ENCODE data around the gene KRT34.
"Not testable (repeated sequence)": the region's sequence is repeated elsewhere in the genome, so short reads cannot be mapped to it uniquely, and the experiment has no call there.

KRT34 gene

DNA sequence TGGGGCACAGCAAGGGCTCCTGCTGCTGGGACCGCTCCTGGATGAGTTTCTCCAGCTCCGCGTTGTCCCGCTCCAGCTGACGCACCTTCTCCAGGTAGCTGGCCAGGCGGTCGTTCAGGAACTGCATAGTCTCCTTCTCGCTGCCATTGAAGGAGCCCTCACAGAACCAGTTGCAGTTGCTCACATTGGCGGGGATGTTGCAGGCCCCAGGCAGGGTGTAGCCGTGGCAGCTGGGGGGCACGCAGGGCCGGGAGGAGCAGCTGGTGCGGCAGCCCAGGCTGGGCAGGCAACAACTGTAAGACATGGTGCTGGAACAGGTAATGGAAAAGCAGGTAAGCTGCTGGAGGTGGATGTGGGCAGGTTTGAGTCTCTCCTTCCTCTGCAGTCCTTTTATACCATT, at the start of gene KRT34:
KRT34 (minus strand) TSS at position 364 of the 400 bp plus-strand sequence; CDS start at position 304, 60 bp downstream.
- DNase-seq, result not testable (repeated sequence)

DNA sequence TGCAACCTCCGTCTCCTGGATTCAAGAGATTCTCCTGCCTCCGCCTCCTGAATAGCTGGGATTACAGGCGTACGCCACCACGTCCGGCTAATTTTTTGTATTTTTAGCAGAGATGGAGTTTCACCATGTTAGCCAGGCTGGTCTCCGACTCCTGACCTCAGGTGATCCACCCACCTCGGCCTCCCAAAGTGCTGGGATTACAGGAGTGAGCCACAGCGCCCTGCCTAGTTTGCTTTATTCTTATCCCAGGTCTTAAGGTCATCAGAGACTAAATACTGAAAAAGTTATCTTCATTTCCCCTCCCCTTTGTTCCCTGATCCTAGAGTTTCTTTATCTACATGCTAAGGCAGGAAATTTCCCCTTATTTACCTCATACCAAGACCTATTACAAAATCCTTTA, 48.3 kb upstream of the KRT34 start:
- DNase-seq, result not testable (repeated sequence)

DNA sequence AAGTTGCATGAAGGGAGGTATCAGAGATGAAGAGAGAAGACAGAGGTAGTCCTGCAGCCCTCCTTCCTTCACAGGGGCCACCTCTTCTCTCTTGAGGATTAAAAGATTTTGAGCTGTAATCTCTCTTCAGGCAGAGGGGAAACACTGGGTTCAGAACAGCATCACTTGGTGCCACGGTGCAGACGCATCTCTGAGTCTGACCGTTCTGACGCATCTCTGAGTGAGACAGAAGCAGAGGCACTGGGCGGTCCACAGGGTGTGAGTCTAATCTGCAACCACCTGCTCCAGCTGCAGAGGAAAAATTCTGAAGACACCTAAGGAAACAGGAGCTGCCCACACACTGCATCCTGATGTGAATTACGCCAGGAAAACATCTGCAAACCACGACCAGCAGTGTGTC, 47.6 kb upstream of the KRT34 start:
- no peak for DNase-seq

DNA sequence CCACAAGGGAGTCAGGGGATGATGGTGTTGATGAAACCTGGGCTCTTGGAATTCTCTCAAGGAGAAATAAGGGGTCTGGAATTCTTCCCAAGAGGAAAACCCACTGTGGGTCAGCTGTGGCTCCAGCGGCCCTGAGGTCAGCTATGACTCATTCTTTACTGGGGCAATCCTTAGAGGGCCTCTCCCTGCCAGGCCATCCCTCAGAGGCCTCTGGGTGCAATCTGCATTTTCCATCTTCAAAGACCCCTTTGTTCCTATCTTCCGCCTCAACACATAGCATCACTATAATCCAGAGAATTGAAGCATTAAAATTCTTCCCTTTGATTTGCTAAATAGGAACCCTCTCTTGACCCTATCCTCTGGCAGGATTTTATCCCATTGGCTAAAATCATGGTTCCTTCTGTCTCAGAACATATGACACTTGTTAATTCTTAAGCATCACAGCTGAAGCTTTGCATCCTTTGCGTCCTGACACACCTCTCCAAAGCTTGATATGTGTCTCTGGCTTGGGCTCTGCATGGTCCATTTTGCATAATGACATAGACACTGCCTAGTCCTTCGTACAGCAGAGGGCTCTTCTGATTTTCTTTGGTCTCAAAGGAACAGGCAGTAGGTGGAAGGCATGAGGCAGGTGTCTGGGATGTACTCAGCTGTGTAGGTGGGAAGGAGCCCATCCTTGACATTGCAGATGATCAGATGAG, 46.6 kb upstream of the KRT34 start:
- no peak for DNase-seq

DNA sequence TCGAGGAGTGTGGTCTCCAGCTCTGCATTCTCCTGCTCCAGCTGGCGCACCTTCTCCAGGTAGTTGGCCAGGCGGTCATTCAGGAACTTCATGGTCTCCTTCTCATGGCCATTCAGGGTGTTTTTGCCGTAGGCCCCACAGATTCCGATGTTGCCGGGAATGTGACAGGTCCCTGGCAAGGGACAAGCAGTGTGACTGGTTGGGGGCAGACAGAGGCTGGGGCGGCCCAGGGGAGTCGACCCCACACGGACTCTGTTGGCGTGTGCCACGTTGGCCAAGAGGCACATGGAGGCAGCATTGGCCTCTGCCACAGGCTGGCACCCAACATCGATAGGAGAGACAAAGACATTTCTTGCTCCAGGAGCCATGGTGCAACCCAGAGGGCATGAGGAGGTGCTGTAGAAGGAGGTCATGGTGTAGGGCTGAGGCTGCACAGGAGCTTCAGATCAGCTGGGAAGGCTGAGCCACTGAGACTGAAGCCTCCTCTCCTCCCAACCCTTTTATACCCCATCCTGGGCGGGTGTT, 42.1 kb upstream of the KRT34 start, which contains the start of gene KRT37:
KRT37 (minus strand) TSS at position 475 of the 525 bp plus-strand sequence; CDS start at position 413, 62 bp downstream.
- no peak for DNase-seq

DNA sequence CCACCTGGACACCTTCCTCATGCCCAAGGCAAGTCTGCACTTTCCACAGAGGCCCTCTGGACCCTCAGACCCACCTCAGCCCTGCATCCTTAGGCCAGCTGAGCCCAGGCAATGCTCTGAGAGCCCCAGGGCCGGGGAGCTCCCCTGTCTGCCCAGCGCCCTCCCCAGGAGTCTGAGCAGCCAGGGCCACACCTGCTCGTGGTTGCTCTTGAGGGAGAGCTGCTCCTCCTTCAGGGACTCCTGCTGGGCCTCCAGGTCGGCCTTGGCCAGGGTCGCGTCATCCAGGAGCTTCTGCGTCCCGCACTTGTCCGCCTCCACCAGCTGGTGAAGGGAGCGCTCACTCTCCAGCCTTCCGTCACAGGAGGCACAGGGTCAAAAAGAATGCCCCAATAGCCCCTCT, 40.5 kb upstream of the KRT34 start:
- DNase-seq, result not testable (repeated sequence)

DNA sequence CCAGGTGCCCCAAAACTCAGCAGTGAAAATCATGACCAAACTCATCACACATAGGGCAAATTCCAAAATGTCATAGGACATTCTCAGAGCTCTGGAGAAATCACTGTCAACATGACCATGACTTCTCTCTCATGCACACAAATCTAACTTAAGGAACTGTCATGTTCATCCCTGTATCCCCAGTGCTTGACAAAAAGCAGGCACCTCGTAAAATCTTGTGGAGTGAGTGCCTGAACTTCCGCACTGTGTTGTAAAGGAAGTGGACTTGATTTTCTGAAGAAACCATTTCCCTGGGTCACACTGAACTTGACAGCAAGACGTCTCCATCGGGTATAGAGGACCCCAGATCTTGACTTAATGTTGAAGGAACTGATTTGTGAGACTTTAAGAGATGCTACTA, 39.5 kb upstream of the KRT34 start:
- no peak for DNase-seq

DNA sequence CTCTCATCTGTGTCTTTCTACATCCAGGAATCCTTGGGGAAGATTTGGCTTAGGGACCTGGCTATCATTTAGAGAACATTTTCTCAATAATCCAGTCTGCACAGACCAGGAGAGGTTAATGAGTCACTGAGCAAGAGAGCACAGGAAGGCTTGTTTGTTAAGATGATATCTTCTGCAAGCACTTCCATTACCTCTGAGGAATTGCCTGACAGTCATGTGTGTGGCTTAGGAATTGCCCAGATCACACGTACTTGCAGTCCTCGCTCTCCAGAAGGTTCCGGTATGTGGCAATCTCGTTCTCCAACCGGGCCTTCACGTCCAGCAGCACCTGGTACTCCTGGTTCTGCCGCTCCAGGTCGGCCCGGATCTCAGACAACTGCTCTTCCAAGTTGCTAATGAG, 39.0 kb upstream of the KRT34 start:
- DNase-seq, result no peak

DNA sequence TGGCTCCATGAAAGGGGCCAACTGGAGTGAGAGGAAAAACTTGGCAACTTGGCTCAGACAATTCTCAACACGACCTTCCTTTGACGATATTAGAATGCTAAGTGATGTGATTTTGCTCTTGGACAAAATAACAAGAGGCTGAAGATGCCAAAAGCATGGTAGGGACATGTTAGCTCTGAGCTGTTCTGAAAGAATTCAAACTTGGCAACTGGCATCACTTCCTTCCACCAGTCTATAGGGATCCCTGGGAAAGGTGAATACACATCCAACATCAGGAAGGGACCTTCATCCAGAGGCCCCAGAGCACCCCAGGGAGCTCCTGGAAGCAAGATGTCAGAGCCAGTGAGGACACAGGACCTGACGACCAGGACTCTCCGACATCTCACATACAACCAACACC, 38.0 kb upstream of the KRT34 start:
- no peak for DNase-seq

DNA sequence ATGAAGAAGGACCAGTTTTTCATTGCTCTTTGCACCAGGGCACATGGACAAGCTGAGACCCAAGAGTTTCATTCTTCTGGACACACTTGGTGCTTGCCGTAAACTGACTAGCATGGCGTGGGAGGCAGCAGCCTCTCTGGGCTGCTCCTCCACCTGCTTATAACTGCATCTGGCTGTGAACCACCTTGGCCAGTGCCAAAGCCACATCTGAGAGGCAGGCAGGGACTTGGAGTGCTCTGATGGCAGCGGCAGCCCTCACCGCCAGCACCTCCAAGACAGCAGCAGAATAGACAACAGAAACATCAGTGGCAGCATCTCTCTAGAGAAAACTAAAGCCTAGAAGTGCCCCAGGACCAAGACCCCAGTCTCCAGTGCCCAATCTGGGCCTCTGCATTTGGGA, 37.6 kb upstream of the KRT34 start:
- DNase-seq, result no peak

DNA sequence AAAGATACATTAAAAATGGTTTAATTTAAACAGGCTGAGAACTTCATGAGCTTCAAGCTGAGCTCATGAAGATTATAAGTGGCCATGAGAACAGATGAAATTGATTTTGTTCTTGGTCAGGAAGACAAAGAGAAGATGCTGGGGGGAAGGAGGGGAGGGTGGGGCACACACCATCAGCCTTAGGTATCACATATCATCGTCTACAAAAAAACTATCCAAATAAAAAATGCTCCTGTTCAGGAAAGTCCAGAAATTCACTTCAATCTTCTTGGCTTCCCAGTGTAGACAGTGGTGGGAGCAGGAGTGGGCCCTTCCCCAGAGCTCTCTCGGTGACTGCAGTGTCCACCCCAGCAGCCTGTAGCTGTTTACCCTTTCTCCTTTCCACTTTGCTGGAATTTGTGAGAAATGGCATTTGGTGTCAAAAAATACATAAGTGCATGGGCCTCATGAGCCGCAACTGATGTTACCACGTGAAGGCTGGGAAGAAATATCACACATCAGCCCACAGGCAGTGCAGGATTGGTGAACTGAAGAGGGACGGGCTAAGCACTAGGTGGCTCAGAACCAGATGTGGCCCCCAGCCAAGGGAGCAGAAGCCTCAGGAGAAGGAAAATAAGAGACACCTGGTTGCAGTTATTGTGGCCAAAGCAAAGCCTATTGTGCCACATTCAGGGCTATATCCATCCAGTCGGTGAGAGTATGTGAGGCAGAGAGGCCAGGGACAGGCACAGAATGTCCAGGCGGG, 36.2 kb upstream of the KRT34 start:
- DNase-seq, result no peak

DNA sequence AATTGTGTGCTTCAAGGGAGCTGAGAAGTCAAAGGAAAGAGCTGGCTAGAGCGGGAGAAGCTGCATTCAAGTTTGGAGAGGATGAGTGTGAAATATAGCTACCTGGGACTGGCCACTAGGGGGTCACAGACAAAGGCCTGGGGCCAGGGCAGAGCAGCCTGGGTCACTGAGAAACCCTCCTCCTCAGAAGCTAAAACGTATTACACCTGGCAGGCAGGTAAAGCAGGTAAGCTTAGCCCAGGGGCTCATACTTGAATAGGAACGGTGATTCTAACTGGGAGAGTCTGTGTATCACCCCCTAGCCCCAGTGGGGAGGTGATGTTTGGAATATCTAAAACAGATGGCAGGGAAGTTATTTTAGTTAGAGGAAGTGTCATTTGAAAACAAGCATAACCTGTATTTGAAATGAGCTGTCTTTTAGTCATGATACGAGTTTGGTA, 35.5 kb upstream of the KRT34 start:
- no peak for DNase-seq

DNA sequence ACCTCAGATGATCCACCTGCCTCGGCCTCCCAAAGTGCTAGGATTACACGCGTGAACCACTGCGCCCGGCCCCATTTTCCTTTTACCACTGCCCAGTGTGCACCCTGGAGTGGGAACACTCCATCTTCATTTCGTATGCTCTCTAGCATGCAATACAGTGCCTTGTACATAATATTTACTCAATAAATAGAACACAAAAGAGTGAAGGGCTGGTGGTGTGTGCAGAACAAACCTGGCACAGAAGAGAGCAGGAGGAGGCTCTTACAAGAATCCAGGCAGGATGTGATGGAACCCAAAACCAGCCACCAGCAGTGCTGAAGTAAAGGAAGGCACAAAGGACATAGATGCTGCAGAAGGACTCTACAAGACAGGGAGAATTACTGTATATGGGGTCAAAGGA, 35.0 kb upstream of the KRT34 start:
- no peak for DNase-seq

DNA sequence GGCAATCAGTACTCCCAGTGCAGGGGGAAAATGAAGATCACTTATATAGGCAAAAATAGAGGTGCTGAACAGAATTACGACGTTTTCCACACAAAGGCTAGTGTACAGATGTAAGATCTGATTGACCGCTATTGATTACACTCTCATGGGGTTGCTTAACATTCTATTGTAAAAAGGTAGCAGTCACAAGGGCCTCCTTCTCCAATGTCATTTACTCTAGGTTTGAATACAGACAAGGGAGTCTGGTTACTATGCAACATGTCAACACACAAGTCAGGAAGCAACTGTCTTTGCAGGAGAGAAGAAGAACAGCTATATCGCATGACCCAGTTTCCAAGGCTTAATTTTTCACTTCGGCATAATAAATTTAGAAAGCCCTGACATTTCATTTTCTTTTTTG, 34.4 kb upstream of the KRT34 start:
- no peak for DNase-seq

DNA sequence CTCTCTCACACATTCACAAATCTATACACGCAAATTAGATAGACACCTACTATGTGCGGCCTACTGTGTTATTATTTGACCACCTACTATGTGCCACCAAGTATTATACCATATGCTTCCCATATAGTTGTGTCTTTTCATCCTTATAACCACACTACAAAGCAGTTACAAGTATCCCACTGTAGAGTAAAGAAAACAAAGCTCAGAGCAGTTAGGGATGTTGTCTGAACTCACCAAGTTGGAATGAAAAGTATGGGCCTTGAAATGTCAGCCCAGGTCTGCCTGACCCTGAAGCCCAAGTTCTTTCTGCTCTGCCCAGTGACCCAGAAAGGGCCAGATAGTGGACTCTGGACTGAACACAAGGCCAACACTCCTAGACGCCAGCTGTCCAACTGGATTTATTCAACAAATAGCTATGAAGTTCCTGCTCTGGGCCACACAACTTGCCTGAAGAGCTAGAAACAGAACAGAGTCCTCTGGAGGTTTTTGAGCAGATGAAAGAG, 33.8 kb upstream of the KRT34 start:
- no peak for DNase-seq

DNA sequence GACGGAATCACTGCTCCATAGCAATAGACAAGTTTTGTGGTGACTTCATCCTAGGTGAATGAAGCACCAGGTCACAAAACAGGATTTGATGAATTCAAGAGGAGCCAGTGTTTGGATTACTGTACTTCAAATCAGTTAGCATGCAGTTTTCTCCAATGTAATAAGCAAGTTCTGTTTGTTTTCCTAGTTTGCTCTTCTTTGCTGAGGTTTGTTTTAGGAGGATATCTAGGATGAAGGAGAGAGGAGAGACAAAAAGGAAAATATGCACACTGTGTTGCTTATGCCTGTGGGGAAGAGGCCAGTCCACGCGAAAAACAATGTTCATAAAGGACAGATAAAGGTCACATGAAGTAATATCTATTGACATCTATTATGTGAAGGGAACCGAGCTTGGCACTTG, 33.3 kb upstream of the KRT34 start:
- DNase-seq, result no peak

DNA sequence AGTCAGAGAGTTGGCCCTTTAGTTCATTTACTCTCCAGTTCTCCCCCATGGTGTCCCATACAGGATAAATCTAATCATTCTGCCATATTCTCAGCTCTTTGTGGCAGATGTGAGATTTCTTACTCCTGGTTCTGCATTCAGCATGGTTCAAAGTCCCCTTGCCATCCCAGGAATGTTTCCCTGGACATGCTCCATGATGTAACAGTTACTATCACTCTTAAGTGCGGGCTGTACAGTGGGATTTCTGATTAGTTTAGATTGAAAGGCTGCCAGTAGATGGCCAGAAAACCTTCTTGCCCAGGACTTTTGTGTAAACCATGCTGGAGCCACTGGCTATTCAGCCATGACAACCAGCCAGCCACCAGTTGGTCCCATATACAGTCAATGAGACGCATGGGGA, 31.9 kb upstream of the KRT34 start:
- DNase-seq, result no peak

DNA sequence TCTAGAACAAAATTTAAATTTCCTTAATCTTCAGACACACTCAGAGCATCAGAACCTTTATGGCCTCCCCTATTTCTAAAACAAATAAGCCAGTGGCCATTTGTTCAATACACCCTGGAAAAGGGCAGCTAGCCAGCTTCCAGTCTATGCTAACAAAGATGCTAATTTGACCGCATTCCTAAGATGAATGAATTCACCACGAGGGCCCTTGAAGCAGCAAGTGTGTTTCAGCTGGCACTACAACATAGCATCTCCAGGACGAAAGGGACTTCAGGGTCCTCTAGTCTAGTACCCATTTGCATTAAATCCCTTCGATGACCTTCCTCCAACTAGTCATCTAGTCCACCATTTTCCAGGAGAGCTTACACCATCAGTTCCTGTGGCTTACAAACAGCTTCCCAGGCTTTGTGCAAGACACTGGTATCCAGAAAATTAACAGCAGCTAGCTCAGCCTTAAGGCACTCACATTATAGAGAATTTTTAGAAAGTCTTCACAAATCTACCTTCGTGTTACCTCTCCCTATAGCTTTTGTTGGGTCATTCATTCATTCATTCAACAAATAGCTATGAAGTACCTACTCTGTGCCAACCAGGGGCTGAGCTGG, 31.3 kb upstream of the KRT34 start:
- no peak for DNase-seq

DNA sequence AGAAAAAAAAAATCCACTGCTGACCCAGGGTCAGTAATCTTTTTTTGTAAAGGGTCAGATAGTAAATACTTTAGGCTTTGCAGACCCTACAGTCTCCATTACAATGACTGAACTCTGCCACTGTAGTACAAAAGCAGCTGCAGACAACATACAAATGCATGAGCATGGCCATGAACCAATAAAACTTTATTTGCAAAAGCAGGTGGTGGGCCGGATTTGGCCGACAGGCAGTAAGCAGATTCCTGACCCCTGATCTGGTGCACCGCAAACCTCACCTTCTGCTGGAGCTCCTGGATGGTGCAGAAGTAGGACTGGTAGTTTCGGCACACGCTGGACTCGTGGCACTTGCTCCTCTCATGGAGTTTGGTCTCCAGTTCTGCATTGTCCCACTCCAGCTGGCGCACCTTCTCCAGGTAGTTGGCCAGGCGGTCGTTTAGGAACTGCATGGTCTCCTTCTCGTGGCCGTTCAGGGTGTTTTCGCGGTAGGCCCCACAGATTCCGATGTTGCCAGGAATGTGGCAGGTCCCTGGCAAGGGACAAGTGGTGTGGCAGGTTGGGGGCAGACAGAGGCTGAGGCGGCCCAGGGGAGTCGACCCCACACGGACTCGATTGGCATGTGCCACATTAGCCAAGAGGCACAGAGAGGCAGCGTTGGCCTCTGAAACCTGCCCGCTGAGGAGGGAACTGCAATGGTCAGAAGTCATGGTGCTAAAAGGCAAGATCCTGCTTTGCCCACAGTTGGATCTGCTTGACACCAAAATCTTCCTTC, 29.1 kb upstream of the KRT34 start:
- DNase-seq, result no peak

DNA sequence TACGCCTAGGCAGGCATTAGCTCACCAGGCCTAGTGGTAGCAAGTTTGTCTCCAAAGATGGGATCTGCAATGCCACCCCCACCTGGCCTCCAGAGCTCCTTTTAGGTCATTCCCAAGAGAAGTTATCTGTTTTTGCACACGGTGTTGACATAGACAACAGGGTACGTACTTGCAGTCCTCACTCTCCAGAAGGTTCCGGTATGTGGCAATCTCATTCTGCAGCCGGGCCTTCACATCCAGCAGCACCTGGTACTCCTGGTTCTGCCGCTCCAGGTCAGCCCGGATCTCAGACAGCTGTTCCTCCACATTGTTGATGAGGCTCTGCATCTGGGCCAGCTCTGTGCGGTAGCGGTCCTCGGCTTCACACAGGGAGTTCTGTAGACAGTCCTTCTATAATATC, 25.1 kb upstream of the KRT34 start:
- no peak for DNase-seq

DNA sequence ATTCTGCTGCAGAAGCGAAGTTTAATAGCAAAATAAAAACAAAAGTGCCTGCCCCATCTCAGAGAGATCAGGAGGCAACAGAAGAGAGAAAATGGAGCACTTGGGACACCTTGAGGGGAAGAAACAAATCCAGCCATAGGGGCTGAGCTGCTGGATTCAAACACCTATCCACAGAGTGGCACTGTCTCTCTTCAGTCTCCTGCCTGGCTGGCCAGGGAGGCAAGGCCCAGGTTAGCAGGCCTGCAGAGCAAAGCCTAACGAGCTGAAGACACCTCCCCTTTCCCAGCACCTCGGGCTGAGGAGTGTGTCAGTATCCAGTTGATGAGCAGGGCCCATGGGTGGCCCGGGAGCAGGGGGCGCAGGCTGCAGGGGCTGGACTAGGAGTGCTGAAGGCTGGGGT, 24.1 kb upstream of the KRT34 start:
- DNase-seq, result no peak

DNA sequence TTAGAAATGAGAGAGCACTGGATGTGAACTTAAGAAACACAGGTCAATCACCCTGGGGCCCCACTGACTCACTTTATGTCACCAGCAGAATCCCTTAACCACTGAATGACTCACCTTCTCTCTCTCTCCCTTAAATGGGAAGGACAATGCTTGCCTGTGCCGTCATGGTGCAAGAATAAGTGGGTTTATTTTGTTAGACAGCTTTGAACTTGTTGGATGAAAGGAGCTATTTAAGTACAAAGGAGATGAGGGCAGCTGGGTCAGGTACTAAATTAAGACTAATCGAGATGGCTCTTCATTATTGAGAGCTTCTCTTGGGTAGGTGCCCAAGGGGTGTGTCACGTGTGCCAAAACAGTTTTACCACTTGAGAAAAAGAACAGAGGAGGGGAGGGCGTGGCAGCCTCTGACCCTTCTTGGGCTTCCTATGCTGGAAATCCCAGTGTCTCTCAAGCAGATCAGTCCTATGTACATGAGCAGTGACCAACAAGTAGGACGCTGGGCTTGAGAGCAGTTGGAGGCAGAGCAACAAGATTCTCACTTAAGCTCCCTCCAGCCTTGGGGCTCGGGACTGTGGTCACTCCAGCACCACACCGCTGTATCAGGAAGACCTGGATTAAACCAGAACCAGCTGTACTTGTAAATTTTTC, 22.0 kb upstream of the KRT34 start:
- peak; percentile 32 to 37 for DNase-seq
